ENCODE data around the gene CALML4. TPM values are rescaled to one million over a fixed set of nuclear protein-coding genes. Genes with fewer than 3 reads are reported as not detected.
"Not testable (repeated sequence)": the region's sequence is repeated elsewhere in the genome, so short reads cannot be mapped to it uniquely, and the experiment has no call there.

CALML4 gene
- total RNA-seq, 4 donors from 2014 or later, result 3.0 to 5.1 (median 3.8) TPM

DNA sequence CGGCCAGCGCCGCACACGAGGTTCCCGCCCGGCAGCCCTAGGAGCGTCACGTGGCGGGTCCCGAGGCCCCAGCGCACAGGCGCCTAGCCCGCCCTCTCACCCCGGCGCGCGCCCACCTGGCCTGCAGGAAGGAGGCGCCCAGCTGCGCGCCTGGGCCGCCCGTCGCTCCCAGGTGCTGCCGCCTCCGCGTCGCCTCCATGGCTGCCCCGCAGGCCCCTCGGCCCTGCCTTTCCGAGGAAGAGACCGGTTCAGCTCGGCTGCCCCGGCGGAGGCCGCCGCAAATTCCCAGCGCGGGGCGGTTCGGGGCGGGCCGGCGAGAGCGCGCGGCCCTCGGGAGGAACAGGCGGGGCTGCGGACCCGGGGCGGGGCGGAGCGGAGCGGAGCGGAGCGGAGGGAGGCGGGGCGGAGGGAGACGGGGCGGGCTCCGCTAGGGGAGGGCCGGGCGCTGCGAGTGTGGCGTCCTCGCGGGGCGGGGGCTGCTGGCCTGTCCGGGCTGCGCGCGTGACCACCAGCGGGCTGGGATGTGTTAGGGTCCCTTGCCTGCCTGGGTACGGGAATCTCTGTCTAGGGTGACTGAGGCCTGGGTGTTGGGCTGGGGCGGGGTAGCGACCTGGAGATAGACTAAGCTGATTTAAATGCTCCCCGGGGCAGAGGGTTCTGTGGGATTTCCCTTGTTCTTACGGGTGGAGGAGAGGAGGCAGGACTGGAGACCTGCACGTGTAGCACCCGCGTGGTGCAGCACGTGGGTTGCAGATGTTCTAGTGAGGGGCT is 24.4 kb upstream of the CALML4 start, which contains the start of gene CLN6:
TSS of gene CLN6 (minus strand) at position 343 of the 771 bp plus-strand sequence. CDS start at position 199, 144 bp downstream.
- 0 to 1% methylated on average over 23 to 35 of the region's 82 CpGs for WGBS, 2 donors
- intact Hi-C loops (cut with DNase I), result no loop called here
- no peaks in the 10 kb centered on the region for H3K36me3 ChIP-seq
- H3K27ac ChIP-seq, result peak within 1 kb of the TSS; percentile 66 to 78 (median 75)
- H3K27me3 ChIP-seq, result no peaks in the 10 kb centered on the region
- peaks cover 13 to 19% of the 10 kb centered on the region in 2 donors for H3K4me1 ChIP-seq
- DNase-seq, result peak; percentile 79 to 83
- TF ChIP-seq, protein P1, sequence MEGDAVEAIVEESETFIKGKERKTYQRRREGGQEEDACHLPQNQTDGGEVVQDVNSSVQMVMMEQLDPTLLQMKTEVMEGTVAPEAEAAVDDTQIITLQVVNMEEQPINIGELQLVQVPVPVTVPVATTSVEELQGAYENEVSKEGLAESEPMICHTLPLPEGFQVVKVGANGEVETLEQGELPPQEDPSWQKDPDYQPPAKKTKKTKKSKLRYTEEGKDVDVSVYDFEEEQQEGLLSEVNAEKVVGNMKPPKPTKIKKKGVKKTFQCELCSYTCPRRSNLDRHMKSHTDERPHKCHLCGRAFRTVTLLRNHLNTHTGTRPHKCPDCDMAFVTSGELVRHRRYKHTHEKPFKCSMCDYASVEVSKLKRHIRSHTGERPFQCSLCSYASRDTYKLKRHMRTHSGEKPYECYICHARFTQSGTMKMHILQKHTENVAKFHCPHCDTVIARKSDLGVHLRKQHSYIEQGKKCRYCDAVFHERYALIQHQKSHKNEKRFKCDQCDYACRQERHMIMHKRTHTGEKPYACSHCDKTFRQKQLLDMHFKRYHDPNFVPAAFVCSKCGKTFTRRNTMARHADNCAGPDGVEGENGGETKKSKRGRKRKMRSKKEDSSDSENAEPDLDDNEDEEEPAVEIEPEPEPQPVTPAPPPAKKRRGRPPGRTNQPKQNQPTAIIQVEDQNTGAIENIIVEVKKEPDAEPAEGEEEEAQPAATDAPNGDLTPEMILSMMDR (IDR thresholded peaks at IDR 0.05), result no peak
- TF ChIP-seq POLR2A (IDR thresholded peaks at IDR 0.05), result peak in 1 of 2 donors; percentile 66
- no peaks in the 10 kb centered on the region for H3K9me3 ChIP-seq
- H3K4me3 ChIP-seq (replicated peaks in 1 of 3), result peak within 1 kb of the TSS; percentile 70 to 92 (median 78)

DNA sequence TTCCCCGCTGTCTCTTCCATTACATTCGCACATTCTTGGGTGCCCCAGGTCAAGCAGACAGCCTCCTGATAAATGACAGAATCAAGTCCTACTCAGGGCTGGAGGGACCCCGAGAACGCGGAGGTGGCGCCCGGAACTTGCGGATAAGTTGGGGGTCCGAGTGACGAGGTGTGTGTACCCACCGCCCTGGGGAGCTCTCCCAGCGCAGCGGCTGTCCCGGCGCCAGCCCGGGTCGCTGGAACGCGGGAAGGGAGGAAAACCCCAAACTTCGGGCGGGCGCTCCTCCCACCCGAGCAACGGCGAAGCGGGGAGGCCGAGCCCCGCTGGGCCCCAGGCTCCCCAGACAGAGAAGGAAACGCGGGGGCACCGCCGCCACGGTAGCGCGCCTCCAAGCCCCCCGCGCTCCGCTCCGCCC is 23.8 kb upstream of the CALML4 start:
- intact Hi-C loops (cut with DNase I), result no loop called here
- Histone ChIP-seq H3K9me3 (no peaks in the 10 kb centered on the region), H3K36me3 (no peaks in the 10 kb centered on the region), H3K4me1 (peaks cover 13 to 19% of the 10 kb centered on the region in 2 donors), H3K27ac (peak overlapping the region in 2 of 3 donors; percentile 75 to 78), H3K4me3 (replicated peaks in 1 of 3) (peak overlapping the region; percentile 70 to 92 (median 78)), H3K27me3 (no peaks in the 10 kb centered on the region)
- peak; percentile 10 to 12 for DNase-seq
- TF ChIP-seq POLR2A (IDR thresholded peaks at IDR 0.05), result no peak
- TF ChIP-seq, protein P1 (IDR thresholded peaks at IDR 0.05), result no peak
- WGBS, 2 donors, result 0% methylated on average over 1 to 12 of the region's 39 CpGs

DNA sequence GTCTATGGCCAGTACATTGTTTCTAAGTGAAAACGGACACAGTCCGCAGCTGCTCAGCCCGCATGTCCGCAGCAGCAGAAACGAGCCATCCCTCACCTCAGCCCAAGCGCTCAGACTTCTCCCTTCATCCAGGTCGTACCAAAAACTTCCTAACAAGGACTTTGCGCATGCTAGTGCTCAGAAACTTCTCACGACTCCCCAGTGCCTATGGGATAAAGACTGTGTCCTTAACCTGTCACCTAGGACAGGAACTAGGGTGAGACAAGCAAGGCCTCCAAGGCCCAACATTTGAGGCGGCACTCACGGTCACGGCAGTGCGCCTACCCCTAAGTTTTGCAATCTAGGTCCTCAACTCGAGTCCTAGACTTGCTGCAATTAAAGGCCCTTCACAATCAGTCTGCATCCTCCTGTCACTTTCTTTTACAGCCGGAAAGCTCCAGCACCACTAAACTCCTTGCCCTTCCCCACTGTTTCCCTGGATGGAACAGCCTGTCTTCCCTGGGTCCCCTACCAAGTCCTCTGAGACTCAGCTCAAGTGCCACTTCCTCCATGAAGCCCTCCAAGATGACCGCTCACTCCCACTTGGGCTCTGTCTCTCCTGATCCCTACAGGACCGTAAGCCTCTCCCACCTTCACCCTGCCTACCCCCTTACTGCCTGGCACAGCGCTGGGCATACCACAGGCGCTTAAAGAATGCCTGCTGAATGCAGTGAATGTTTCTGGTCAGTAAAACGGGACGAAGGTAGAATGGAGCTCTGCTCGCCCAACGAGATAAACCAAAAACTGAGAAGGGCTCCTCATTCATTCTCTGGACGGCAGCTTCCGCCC is 23.2 kb upstream of the CALML4 start:
- no peaks in the 10 kb centered on the region for H3K27me3 ChIP-seq
- 44 to 48% methylated on average over 22 to 25 of the region's 25 CpGs for WGBS, 2 donors

DNA sequence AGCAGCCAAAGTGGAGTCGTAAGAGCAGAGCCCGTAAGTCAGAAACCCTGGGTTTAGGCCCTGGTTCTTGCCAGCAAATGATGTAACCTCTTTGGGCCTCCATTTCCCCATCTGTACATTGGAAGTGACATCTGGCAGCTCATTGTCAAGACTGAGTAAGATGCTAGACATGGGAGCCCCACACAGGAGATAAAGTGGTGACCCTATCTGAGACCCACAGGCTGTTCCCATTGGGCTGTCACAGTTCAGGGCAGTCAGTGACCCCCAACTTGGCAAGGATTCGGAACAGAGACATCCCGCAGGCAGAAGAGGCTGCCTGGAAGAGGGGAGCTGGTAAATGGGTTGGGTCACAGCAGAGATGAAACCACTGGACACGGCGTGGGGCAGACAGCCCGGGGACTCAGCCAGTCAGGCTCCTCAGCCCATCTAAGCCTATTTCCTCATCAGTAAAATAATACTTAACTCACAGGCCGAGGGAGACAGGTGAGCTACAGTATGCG is 22.6 kb upstream of the CALML4 start:
- WGBS, 2 donors, result 88 to 89% methylated on average over 3 to 9 of the region's 9 CpGs
- no peak overlapping the region for H3K27ac ChIP-seq
- no peaks in the 10 kb centered on the region for H3K9me3 ChIP-seq
- no peak for TF ChIP-seq POLR2A (IDR thresholded peaks at IDR 0.05)
- TF ChIP-seq, protein P1 (IDR thresholded peaks at IDR 0.05), result no peak
- DNase-seq, result no peak
- H3K27me3 ChIP-seq, result no peaks in the 10 kb centered on the region
- no peaks in the 10 kb centered on the region for H3K36me3 ChIP-seq
- peaks cover 13 to 25% of the 10 kb centered on the region in 2 donors for H3K4me1 ChIP-seq
- intact Hi-C loops (cut with DNase I), result no loop called here
- H3K4me3 ChIP-seq (replicated peaks in 1 of 3), result no peak overlapping the region

More for the DNA sequence above, 23.2 kb upstream of the CALML4 start:
- H3K27ac ChIP-seq, result peak overlapping the region in 2 of 3 donors; percentile 75 to 78
- no peak for DNase-seq
- TF ChIP-seq, protein P1 (IDR thresholded peaks at IDR 0.05), result no peak
- no peak for TF ChIP-seq POLR2A (IDR thresholded peaks at IDR 0.05)
- H3K4me1 ChIP-seq, result peaks cover 13 to 19% of the 10 kb centered on the region in 2 donors
- no peaks in the 10 kb centered on the region for H3K36me3 ChIP-seq
- H3K9me3 ChIP-seq, result no peaks in the 10 kb centered on the region
- H3K4me3 ChIP-seq (replicated peaks in 1 of 3), result peak overlapping the region; percentile 70 to 92 (median 78)
- intact Hi-C loops (cut with DNase I), result no loop called here

DNA sequence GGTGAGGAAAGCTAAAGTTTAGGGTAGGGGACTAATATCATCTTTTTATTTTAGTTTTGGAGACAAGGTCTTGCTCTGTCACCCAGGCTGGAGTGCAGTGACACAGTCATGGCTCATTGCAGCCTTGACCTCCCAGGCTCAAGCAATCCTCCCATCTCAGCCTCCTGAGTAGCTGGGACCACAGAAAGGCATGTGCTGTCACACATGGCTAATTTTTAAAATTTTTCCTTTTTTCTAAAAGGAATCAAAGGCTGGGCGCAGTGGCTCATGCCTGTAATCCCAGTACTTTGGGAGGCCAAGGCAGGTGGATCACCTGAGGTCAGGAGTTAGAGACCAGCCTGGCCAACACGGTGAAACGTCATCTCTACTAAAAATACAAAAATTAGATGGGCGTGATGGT is 20.3 kb upstream of the CALML4 start:
- H3K27ac ChIP-seq; H3K27me3 ChIP-seq; DNase-seq; H3K4me3 ChIP-seq (replicated peaks in 1 of 3); H3K36me3 ChIP-seq; H3K9me3 ChIP-seq; intact Hi-C loops (cut with DNase I): not testable (repeated sequence)
- peaks cover 13 to 25% of the 10 kb centered on the region in 2 donors for H3K4me1 ChIP-seq
- 95 to 96% methylated on average over 4 of the region's 4 CpGs for WGBS, 2 donors
